ENCODE results near the gene HLA-DMB.

Gene HLA-DMB

DNA sequence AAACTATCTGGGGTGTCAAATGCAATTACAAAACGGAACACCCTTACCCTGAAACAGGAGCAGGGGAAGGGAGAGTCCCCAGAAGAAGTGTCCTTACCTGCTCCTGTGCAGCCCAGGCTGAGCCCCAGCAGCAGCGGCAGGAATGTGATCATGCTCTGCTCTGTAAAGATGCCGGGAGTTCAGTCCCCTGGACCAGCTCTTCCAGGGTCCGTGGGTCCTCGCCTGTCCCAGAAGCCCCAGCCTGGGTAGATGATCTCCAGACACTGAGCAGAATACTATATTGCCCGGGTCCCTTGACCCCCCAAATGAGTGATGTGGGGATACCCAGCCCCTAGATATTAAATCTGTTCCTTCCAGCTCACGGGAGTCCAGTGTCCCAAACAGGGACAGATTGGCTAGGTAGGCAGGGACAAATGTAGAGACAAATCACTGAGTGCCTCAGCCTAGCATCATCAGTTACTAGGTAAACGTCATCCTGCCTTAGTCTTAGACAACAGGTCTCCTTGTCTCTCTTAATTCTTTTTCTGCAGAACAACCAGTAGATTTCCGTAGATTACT, at the start of gene HLA-DMB:
HLA-DMB (minus strand) TSS at position 373 of the 558 bp plus-strand sequence; CDS start at position 152, 221 bp downstream.
- peak; percentile 75 for DNase-seq (ENCODE audit: low spot score)

DNA sequence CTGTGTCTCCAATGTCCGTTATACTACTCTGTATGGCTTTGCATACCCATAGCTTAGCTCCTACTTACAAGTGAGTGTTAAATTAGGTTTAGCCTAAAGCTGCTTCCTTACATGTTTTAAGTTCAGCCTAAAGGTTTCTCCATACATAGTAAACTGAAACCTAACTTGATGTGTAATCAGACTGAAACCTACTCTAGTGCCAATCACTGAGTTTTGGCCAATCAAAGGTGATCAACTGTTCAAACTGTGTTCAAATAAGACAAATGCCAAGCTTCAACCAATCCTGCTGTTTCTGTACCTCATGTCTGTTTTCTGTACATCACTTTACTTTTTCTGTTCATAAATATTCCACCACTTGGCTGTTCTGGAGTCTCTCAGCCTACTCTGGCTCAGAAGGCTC, 48.5 kb upstream of the HLA-DMB start:
- DNase-seq (ENCODE audit: low spot score) = no peak

- peak; percentile 88 for DNase-seq (ENCODE audit: low spot score)
Observed at GRCh38 chr6:32984622-32985389, 44.0 kb upstream of the HLA-DMB start.

- no peak for DNase-seq (ENCODE audit: low spot score)
Observed at GRCh38 chr6:32983964-32984621, 43.3 kb upstream of the HLA-DMB start.

DNA sequence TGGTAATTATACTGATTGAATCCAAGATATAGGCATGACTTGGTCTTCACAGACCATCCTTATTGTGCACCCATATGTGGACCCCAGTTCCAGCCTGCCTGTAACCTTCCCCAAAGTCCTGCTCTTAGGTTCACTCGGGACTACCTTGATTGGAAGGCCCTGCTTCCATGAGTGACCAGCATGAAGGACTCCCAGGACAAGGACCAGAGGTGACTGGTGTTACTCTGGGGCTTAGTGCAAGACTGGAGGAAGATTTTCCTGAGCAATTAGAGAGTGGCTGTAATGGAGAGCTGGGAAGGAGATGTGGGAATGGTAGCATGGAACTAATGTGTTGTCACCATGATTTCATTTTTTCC, 42.6 kb upstream of the HLA-DMB start:
- no peak for DNase-seq (ENCODE audit: low spot score)

- no peak for DNase-seq (ENCODE audit: low spot score)
Observed at GRCh38 chr6:32982702-32983492, 42.1 kb upstream of the HLA-DMB start.

GRCh38 chr6:32982084-32982701, 41.4 kb upstream of the HLA-DMB start:
- DNase-seq (ENCODE audit: low spot score) = no peak

DNA sequence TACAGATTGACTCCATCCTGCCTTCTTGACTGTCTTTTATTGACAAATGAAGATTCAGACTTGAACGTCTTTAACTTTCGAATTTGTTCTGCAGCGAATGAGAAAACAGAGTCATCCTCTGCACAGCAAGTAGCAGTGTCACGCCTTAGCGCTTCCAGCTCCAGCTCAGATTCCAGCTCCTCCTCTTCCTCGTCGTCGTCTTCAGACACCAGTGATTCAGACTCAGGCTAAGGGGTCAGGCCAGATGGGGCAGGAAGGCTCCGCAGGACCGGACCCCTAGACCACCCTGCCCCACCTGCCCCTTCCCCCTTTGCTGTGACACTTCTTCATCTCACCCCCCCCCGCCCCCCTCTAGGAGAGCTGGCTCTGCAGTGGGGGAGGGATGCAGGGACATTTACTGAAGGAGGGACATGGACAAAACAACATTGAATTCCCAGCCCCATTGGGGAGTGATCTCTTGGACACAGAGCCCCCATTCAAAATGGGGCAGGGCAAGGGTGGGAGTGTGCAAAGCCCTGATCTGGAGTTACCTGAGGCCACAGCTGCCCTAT, 39.7 kb upstream of the HLA-DMB start:
- no peak for DNase-seq (ENCODE audit: low spot score)

DNA sequence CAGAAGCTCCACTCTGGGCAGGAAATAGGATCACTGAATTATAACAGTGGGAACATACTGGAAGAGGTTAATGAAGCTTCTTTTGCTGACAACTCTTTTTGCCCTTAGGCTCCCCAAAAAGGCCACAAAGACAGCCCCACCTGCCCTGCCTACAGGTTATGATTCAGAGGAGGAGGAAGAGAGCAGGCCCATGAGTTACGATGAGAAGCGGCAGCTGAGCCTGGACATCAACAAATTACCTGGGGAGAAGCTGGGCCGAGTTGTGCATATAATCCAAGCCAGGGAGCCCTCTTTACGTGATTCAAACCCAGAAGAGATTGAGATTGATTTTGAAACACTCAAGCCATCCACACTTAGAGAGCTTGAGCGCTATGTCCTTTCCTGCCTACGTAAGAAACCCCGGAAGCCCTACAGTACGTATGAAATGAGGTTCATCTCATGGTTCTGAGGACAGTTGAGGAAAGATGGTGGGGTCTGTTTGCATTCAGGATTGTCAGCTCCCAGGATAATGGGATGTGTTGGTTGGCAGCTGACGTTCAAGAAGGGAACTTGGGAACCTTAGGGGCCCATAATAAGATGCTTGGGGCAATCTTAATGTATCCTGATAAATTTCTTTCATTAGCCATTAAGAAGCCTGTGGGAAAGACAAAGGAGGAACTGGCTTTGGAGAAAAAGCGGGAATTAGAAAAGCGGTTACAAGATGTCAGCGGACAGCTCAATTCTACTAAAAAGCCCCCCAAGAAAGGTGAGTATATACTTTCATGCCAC, 39.1 kb upstream of the HLA-DMB start:
- DNase-seq (ENCODE audit: low spot score) = no peak

DNA sequence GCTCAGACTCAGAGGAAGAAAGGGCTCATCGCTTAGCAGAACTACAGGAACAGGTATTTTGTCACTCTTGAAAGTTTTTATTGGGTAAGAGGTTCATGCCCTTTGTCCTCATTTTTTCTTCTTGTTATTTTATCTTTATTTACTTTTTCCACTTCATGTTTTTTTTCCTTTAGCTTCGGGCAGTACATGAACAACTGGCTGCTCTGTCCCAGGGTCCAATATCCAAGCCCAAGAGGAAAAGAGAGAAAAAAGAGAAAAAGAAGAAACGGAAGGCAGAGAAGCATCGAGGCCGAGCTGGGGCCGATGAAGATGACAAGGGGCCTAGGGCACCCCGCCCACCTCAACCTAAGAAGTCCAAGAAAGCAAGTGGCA, 37.1 kb upstream of the HLA-DMB start:
- no peak for DNase-seq (ENCODE audit: low spot score)

DNA sequence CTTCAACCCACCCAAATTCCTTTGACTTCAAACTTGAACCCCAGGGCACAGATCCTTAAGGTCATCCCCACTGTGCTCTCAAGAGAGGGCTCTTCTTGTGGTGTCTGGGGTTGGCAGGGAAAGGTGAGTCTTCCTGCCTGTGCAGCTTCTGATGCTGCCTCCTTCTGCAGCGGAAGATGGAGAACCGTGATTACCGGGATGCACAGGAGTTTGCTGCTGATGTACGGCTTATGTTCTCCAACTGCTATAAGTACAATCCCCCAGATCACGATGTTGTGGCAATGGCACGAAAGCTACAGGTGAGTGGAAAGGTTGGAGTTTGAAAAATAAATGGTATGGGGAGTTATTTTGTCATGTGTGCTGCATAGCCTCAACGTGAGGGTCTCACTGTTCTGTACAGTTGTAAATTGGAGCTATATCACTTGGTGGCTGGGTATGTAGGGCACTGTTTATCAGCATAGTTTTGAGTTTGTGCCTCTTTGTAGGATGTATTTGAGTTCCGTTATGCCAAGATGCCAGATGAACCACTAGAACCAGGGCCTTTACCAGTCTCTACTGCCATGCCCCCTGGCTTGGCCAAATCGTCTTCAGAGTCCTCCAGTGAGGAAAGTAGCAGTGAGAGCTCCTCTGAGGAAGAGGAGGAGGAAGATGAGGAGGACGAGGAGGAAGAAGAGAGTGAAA, 36.6 kb upstream of the HLA-DMB start:
- no peak for DNase-seq (ENCODE audit: low spot score)

GRCh38 chr6:32976334-32977069, 35.7 kb upstream of the HLA-DMB start:
- no peak for DNase-seq (ENCODE audit: low spot score)

GRCh38 chr6:32975886-32976285, 35.1 kb upstream of the HLA-DMB start:
- DNase-seq (ENCODE audit: low spot score) = no peak

- no peak for DNase-seq (ENCODE audit: low spot score)
Observed at GRCh38 chr6:32974541-32975308, 33.9 kb upstream of the HLA-DMB start.

- DNase-seq (ENCODE audit: low spot score) = no peak
Observed at GRCh38 chr6:32974016-32974333, 33.1 kb upstream of the HLA-DMB start.

GRCh38 chr6:32973144-32974015, 32.6 kb upstream of the HLA-DMB start:
- DNase-seq (ENCODE audit: low spot score) = no peak

- no peak for DNase-seq (ENCODE audit: low spot score)
Observed at GRCh38 chr6:32972353-32973143, 31.7 kb upstream of the HLA-DMB start.
